WTC11 (cell line): ENCODE data around the gene NCBP1. TPM values are rescaled to one million over a fixed set of nuclear protein-coding genes. Genes with fewer than 3 reads are reported as not detected.

ENCODE experiments used
- ATAC-seq: fragments of 200-7000 bp; cut with Tn5 transposase; 2 replicates; pipeline ENCODE4 v1.10.0; 2021; ENCODE audit warnings: mild to moderate bottlenecking, moderate library complexity
- CTCF ChIA-PET: fragments of 300-600 bp; sonication (Branson Sonifier 250); formaldehyde crosslinking; loops from one replicate; lab custom pipeline; 2021; ENCODE audit warnings: antibody characterized with exemption; lab: Charles Lee
- POLR2A ChIA-PET: fragments of 350-600 bp; sonication (Branson Sonifier 250); formaldehyde crosslinking; loops from one replicate; lab custom pipeline; 2021; ENCODE audit warnings: antibody characterized with exemption; lab: Charles Lee
- DNase-seq: peaks from one replicate; pipeline ENCODE4 v3.0.0; 2021; ENCODE audit warnings: low spot score
- H3K27ac Mint-ChIP-seq: 2 replicates; pipeline ENCODE4 v1.8.0; 2021; ENCODE audit warnings: mixed read lengths
- H3K27me3 Mint-ChIP-seq: 2 replicates; pipeline ENCODE4 v1.8.0; 2021; ENCODE audit warnings: low read depth, mild to moderate bottlenecking, moderate library complexity, mixed read lengths
- H3K36me3 Mint-ChIP-seq: 2 replicates; pipeline ENCODE4 v1.8.0; 2021; ENCODE audit warnings: mixed read lengths
- H3K4me1 Mint-ChIP-seq: 2 replicates; pipeline ENCODE4 v1.8.0; 2022; ENCODE audit warnings: mixed read lengths
- H3K4me3 Mint-ChIP-seq: 2 replicates; pipeline ENCODE4 v1.8.0; 2021; ENCODE audit warnings: mild to moderate bottlenecking, moderate library complexity, mixed read lengths
- H3K9me3 Mint-ChIP-seq: 2 replicates; pipeline ENCODE4 v1.8.0; 2021; ENCODE audit warnings: mixed read lengths
- CREB1 ChIP-seq: sonication (generic); formaldehyde crosslinking; IDR thresholded peaks from 2 replicates; pipeline ENCODE4 v1.8.0; 2023; ENCODE audit warnings: mild to moderate bottlenecking, missing genetic modification reagents
- ELF4 ChIP-seq: sonication (generic); formaldehyde crosslinking; IDR thresholded peaks from 2 replicates; pipeline ENCODE4 v1.8.1; 2022; ENCODE audit warnings: low read depth, mild to moderate bottlenecking, moderate library complexity, missing genetic modification reagents
- GABPB1 ChIP-seq: sonication (generic); formaldehyde crosslinking; IDR thresholded peaks from 2 replicates; pipeline ENCODE4 v1.8.1; 2023; ENCODE audit warnings: mild to moderate bottlenecking, missing genetic modification reagents
- NR1H2 ChIP-seq: sonication (generic); formaldehyde crosslinking; IDR thresholded peaks from 2 replicates; pipeline ENCODE4 v1.9.0; 2021; ENCODE audit warnings: mild to moderate bottlenecking, moderate library complexity, missing genetic modification reagents
- OVOL2 ChIP-seq: fragments of 250-450 bp; sonication (Bioruptor Pico); IDR thresholded peaks from 2 replicates; pipeline ENCODE4 v1.9.0; 2021; ENCODE audit warnings: mild to moderate bottlenecking, borderline replicate concordance
- RELA ChIP-seq: sonication (generic); formaldehyde crosslinking; IDR thresholded peaks from 2 replicates; pipeline ENCODE4 v1.8.1; 2022; ENCODE audit warnings: missing genetic modification reagents, mild to moderate bottlenecking, borderline replicate concordance
- SMAD4 ChIP-seq: sonication (generic); formaldehyde crosslinking; IDR thresholded peaks from 2 replicates; pipeline ENCODE4 v1.8.0; 2022; ENCODE audit warnings: mild to moderate bottlenecking, missing genetic modification reagents
- SOX15 ChIP-seq: fragments of 250-450 bp; sonication (Bioruptor Pico); IDR thresholded peaks from 2 replicates; pipeline ENCODE4 v1.9.0; 2021; ENCODE audit warnings: mild to moderate bottlenecking
- SP1 ChIP-seq: sonication (generic); formaldehyde crosslinking; conservative IDR thresholded peaks from 2 replicates; pipeline ENCODE4 v1.8.1; 2022; ENCODE audit warnings: missing genetic modification reagents
- TCF7 ChIP-seq: sonication (generic); formaldehyde crosslinking; IDR thresholded peaks from 2 replicates; pipeline ENCODE4 v1.8.0; 2022; ENCODE audit warnings: mild to moderate bottlenecking, low read depth, missing genetic modification reagents, moderate library complexity
- TEAD1 ChIP-seq: sonication (generic); formaldehyde crosslinking; IDR thresholded peaks from 2 replicates; pipeline ENCODE4 v1.8.0; 2022; ENCODE audit warnings: mild to moderate bottlenecking, missing genetic modification reagents
- ZBTB21 ChIP-seq: sonication (generic); formaldehyde crosslinking; IDR thresholded peaks from 2 replicates; pipeline ENCODE4 v1.8.1; 2023; ENCODE audit warnings: mild to moderate bottlenecking, missing genetic modification reagents, borderline replicate concordance
- ZNF263 ChIP-seq: sonication (generic); formaldehyde crosslinking; IDR thresholded peaks from 2 replicates; pipeline ENCODE4 v1.8.1; 2022; ENCODE audit warnings: low read depth, mild to moderate bottlenecking, moderate library complexity, missing genetic modification reagents
- total RNA-seq: library from RNA; stranded (reverse); gene quantifications from 3 replicates; pipeline ENCODE4 v1.2.3, GENCODE V29; 2021
- TF ChIP-seq, protein P1 (sequence below): fragments of 250-450 bp; sonication (Bioruptor Pico); conservative IDR thresholded peaks from 2 replicates; pipeline ENCODE4 v1.9.0; 2021; ENCODE audit warnings: mild to moderate bottlenecking
- TF ChIP-seq, protein P2 (sequence below): sonication (generic); formaldehyde crosslinking; IDR thresholded peaks from 2 replicates; pipeline ENCODE4 v1.8.0; 2022; ENCODE audit warnings: mild to moderate bottlenecking, missing genetic modification reagents
- TF ChIP-seq, protein P3 (sequence below): fragments of 250-450 bp; sonication (Bioruptor Pico); IDR thresholded peaks from 2 replicates; pipeline ENCODE4 v2.1.2; 2022; ENCODE audit warnings: mild to moderate bottlenecking, moderate library complexity
- TF ChIP-seq, protein P4 (sequence below): sonication (generic); formaldehyde crosslinking; IDR thresholded peaks from 2 replicates; pipeline ENCODE4 v1.8.1; 2022; ENCODE audit warnings: missing genetic modification reagents, borderline replicate concordance
- TF ChIP-seq, protein P5 (sequence below): sonication (generic); formaldehyde crosslinking; IDR thresholded peaks from 2 replicates; pipeline ENCODE4 v1.8.0; 2022; ENCODE audit warnings: mild to moderate bottlenecking, missing genetic modification reagents
- TF ChIP-seq, protein P6 (sequence below): sonication (generic); formaldehyde crosslinking; IDR thresholded peaks from 2 replicates; pipeline ENCODE4 v1.8.0; 2023; ENCODE audit warnings: missing genetic modification reagents

The NCBP1 gene
- total RNA-seq, 1 experiment from 2014 or later: 61.1 TPM

DNA sequence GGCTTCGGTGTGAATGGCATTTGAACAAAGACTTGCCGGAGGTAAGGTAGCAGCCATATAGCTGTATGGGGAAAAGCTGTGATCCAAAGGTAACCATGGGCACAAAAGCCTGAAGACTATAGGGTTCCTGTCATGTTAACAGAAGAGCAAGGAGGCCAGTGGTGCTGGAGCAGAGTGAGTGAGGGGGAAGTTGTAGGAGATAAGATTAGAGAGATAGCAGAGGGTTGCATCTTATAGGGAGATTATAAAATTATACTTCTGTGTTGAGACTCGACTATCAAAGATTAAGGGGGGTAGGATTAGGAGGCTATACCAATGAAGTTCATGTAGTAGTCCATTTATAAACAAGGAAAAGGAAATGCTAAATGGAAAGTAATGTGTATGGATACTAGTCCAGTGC, 3.3 kb downstream of the NCBP1 start:
- Mint-ChIP-seq H3K4me1 (peaks cover 25% of the 10 kb centered on the region), H3K9me3 (no peaks in the 10 kb centered on the region), H3K36me3 (peaks cover 7% of the 10 kb centered on the region), H3K27ac (no peak overlapping the region; the same call in 1 of the 2 replicates), H3K4me3 (no peak overlapping the region), H3K27me3 (no peaks in the 10 kb centered on the region)
- TF ChIP-seq GABPB1 (CRISPR knock-in tag) (no peak), RELA (no peak), SMAD4 (CRISPR knock-in tag) (no peak), OVOL2 (CRISPR knock-in tag) (no peak), SOX15 (CRISPR knock-in tag) (no peak), CREB1 (CRISPR knock-in tag) (no peak), NR1H2 (no peak), TEAD1 (CRISPR knock-in tag) (no peak), ZBTB21 (CRISPR knock-in tag) (no peak), ELF4 (CRISPR knock-in tag) (no peak), ZNF263 (CRISPR knock-in tag) (no peak), SP1 (CRISPR knock-in tag) (no peak), TCF7 (CRISPR knock-in tag) (no peak)
- TF ChIP-seq, protein P1, sequence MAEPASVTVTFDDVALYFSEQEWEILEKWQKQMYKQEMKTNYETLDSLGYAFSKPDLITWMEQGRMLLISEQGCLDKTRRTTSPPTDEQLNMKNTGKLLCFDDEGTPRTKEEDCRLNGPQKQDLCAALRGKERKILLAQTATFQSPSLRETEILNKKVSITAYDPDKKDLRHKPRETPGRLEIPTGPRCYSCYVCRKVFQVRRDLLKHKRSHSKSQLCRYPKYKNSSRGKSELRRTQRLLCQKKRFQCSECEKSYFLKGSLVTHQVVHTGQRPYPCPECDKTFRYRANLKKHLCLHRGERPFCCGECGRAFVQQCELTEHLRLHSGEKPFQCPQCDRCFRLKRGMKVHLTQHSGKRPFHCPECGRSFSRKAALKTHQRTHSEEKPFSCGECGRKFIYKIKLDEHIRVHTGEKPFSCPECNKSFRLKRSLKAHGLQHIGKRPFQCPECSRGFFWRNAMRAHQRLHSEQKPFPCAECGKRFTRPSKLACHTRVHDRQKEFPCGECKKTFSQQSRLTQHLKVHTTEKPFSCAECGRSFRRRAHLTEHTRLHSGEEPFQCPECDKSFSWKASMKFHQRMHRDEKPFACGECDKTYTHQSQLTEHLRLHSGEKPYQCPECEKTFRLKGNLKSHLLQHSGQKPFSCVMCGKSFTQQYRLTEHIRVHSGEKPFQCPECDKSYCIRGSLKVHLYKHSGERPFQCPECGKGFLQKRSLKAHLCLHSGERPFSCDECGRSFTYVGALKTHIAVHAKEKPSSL (CRISPR knock-in tag): no peak
- TF ChIP-seq, protein P2, sequence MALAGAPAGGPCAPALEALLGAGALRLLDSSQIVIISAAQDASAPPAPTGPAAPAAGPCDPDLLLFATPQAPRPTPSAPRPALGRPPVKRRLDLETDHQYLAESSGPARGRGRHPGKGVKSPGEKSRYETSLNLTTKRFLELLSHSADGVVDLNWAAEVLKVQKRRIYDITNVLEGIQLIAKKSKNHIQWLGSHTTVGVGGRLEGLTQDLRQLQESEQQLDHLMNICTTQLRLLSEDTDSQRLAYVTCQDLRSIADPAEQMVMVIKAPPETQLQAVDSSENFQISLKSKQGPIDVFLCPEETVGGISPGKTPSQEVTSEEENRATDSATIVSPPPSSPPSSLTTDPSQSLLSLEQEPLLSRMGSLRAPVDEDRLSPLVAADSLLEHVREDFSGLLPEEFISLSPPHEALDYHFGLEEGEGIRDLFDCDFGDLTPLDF: no peak
- TF ChIP-seq, protein P3, sequence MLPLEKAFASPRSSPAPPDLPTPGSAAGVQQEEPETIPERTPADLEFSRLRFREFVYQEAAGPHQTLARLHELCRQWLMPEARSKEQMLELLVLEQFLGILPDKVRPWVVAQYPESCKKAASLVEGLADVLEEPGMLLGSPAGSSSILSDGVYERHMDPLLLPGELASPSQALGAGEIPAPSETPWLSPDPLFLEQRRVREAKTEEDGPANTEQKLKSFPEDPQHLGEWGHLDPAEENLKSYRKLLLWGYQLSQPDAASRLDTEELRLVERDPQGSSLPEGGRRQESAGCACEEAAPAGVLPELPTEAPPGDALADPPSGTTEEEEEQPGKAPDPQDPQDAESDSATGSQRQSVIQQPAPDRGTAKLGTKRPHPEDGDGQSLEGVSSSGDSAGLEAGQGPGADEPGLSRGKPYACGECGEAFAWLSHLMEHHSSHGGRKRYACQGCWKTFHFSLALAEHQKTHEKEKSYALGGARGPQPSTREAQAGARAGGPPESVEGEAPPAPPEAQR (CRISPR knock-in tag): no peak
- TF ChIP-seq, protein P4, sequence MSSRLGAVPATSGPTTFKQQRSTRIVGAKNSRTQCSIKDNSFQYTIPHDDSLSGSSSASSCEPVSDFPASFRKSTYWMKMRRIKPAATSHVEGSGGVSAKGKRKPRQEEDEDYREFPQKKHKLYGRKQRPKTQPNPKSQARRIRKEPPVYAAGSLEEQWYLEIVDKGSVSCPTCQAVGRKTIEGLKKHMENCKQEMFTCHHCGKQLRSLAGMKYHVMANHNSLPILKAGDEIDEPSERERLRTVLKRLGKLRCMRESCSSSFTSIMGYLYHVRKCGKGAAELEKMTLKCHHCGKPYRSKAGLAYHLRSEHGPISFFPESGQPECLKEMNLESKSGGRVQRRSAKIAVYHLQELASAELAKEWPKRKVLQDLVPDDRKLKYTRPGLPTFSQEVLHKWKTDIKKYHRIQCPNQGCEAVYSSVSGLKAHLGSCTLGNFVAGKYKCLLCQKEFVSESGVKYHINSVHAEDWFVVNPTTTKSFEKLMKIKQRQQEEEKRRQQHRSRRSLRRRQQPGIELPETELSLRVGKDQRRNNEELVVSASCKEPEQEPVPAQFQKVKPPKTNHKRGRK (CRISPR knock-in tag): no peak
- TF ChIP-seq, protein P5, sequence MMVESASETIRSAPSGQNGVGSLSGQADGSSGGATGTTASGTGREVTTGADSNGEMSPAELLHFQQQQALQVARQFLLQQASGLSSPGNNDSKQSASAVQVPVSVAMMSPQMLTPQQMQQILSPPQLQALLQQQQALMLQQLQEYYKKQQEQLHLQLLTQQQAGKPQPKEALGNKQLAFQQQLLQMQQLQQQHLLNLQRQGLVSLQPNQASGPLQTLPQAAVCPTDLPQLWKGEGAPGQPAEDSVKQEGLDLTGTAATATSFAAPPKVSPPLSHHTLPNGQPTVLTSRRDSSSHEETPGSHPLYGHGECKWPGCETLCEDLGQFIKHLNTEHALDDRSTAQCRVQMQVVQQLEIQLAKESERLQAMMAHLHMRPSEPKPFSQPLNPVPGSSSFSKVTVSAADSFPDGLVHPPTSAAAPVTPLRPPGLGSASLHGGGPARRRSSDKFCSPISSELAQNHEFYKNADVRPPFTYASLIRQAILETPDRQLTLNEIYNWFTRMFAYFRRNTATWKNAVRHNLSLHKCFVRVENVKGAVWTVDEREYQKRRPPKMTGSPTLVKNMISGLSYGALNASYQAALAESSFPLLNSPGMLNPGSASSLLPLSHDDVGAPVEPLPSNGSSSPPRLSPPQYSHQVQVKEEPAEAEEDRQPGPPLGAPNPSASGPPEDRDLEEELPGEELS: no peak
- TF ChIP-seq, protein P6, sequence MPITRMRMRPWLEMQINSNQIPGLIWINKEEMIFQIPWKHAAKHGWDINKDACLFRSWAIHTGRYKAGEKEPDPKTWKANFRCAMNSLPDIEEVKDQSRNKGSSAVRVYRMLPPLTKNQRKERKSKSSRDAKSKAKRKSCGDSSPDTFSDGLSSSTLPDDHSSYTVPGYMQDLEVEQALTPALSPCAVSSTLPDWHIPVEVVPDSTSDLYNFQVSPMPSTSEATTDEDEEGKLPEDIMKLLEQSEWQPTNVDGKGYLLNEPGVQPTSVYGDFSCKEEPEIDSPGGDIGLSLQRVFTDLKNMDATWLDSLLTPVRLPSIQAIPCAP: no peak
- POLR2A ChIA-PET: no interaction called here
- CTCF ChIA-PET: no interaction called here
- DNase-seq: no peak
- no peak for ATAC-seq
